Natural killer cell (primary cell): ENCODE results near the gene TTC34. TPM values are rescaled to one million over a fixed set of nuclear protein-coding genes. Genes with fewer than 3 reads are reported as not detected.

ENCODE experiments used
- ATAC-seq, 3 donors: fragments of 150-1000 bp in 2 of 3; fragments of 200-7000 bp in 1 of 3; cut with Tn5 transposase; 1 replicate in 1 of 3; 2 replicates in 2 of 3; pipeline ENCODE4 v1.10.0; 2021; ENCODE audit warnings: mild to moderate bottlenecking in 2 of 3, moderate library complexity in 2 of 3
- DNase-seq, 2 donors: peaks; one replicate each; pipeline versions ENCODE4 v3.0.0 to v3.0.0-alpha.2; 2013 to 2021; ENCODE audit warnings: mixed read lengths in 1 of 2
- H3K27ac ChIP-seq: one replicate; pipeline ENCODE4 v1.5.1; 2013; ENCODE audit warnings: mild to moderate bottlenecking, low read length
- H3K27me3 ChIP-seq: one replicate; pipeline ENCODE4 v1.6.1; 2013; ENCODE audit warnings: low read length; ENCODE audit not compliant: control insufficient read depth, insufficient read depth
- H3K36me3 ChIP-seq: one replicate; pipeline ENCODE4 v1.6.1; 2013; ENCODE audit warnings: low read length; ENCODE audit not compliant: control insufficient read depth, insufficient read depth
- H3K4me1 ChIP-seq: one replicate; pipeline ENCODE4 v1.6.1; 2013; ENCODE audit warnings: low read length; ENCODE audit not compliant: control insufficient read depth, insufficient read depth
- H3K4me3 ChIP-seq: one replicate; pipeline ENCODE4 v1.5.1; 2013; ENCODE audit warnings: low read length
- H3K9me3 ChIP-seq: one replicate; pipeline ENCODE4 v1.6.1; 2013; ENCODE audit warnings: low read length; ENCODE audit not compliant: control insufficient read depth, insufficient read depth
- H3K27ac Mint-ChIP-seq, 2 donors: one replicate each; pipeline ENCODE4 v1.8.0; 2022; ENCODE audit warnings: mild to moderate bottlenecking in 2 of 2, mixed read lengths in 2 of 2, moderate library complexity in 1 of 2
- H3K27me3 Mint-ChIP-seq, 2 donors: one replicate each; pipeline ENCODE4 v1.8.0; 2022; ENCODE audit warnings: low read depth in 2 of 2, mixed read lengths in 2 of 2
- H3K36me3 Mint-ChIP-seq: one replicate; pipeline ENCODE4 v1.8.0; 2022; ENCODE audit warnings: mixed read lengths
- H3K4me1 Mint-ChIP-seq, 2 donors: one replicate each; pipeline ENCODE4 v1.8.0; 2022; ENCODE audit warnings: mixed read lengths in 2 of 2
- H3K4me3 Mint-ChIP-seq: one replicate; pipeline ENCODE4 v1.8.0; 2022; ENCODE audit warnings: mild to moderate bottlenecking, moderate library complexity, mixed read lengths
- H3K9me3 Mint-ChIP-seq, 2 donors: one replicate each; pipeline ENCODE4 v1.8.0; 2022; ENCODE audit warnings: mixed read lengths in 2 of 2
- WGBS: methylation state at CpG from one replicate; pipeline ENCODE4 v1.1.7; 2013; ENCODE audit warnings: missing lambda C conversion rate; ENCODE audit not compliant: insufficient coverage; 5-methylcytosine and 5-hydroxymethylcytosine counted together
- intact Hi-C: fragments of 100-400 bp; cut with micrococcal nuclease; formaldehyde crosslinking; loops from one replicate; pipeline ENCODE4 v1.14.2; 2022
- total RNA-seq, 4 donors: library from RNA; stranded (reverse); fragments of 120-200 nt in 1 of 4; gene quantifications; one replicate each; pipeline versions ENCODE4 v1.2.3 to v1.2.4, GENCODE V29; 2013 to 2022
- TF ChIP-seq, protein P1 (sequence below): fragments of 200-600 bp; IDR thresholded peaks from one replicate; pipeline ENCODE4 v1.8.0; 2022; ENCODE audit warnings: antibody characterized with exemption

Gene TTC34
- total RNA-seq, 3 donors from 2014 or later (not counting 1 experiment from before 2014, with no cell fraction given) = 0.80 to 1.4 (median 1.2) TPM

DNA sequence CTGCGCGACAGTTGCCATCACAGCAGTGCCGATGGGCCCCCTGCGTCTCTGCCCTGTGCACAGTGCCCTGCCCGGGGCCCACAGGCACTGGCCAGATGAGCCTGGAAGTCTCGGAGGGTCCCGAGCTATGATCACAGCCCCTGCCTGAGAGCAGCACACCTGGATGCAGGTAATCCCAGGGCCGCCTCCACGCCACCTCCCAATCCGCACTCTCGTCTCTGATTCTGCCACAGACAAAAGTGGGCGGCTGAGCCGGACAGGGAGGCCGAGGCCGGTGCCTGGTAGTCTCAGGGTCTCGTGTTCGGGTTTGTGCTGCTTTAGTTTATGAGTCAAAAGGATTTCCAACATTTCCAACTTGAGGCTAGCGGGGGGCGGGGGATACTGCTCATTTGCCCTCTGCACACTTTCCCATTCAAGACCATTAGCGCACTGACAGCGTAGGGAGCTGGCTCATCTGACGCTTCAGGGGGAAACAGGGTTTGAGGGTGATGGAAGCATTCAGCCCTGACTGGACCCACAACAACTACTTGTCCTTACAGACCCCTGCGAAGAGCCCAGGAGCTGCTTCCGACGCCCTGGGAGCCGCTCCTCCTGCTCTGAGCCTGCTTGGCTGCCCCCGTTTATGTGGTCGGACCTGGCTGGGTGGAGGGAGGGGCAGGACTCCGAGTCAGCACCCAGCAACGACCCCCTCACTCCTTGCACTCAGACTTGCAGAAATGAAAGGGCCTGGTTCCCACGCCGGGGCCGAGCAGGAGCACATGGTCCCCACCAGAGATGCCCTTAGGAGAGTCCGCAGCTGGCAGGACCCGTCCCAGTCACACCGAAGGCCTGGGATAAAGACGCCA, 1.8 kb upstream of the TTC34 start:
- Mint-ChIP-seq H3K27ac (no peak overlapping the region), H3K27me3 (peaks cover 0 to 5% of the 10 kb centered on the region in 2 donors), H3K9me3 (no peaks in the 10 kb centered on the region), H3K4me1 (peaks cover 4 to 6% of the 10 kb centered on the region in 2 donors), H3K4me3 (no peak overlapping the region), H3K36me3 (no peaks in the 10 kb centered on the region)
- peaks cover 10% of the 10 kb centered on the region for H3K4me1 ChIP-seq
- no peak for ATAC-seq
- no peak for DNase-seq
- intact Hi-C loops = no loop called here
- H3K4me3 ChIP-seq = no peak overlapping the region
- TF ChIP-seq, protein P1, sequence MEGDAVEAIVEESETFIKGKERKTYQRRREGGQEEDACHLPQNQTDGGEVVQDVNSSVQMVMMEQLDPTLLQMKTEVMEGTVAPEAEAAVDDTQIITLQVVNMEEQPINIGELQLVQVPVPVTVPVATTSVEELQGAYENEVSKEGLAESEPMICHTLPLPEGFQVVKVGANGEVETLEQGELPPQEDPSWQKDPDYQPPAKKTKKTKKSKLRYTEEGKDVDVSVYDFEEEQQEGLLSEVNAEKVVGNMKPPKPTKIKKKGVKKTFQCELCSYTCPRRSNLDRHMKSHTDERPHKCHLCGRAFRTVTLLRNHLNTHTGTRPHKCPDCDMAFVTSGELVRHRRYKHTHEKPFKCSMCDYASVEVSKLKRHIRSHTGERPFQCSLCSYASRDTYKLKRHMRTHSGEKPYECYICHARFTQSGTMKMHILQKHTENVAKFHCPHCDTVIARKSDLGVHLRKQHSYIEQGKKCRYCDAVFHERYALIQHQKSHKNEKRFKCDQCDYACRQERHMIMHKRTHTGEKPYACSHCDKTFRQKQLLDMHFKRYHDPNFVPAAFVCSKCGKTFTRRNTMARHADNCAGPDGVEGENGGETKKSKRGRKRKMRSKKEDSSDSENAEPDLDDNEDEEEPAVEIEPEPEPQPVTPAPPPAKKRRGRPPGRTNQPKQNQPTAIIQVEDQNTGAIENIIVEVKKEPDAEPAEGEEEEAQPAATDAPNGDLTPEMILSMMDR = no peak
- WGBS = 89% methylated on average over 37 of the region's 37 CpGs
- H3K36me3 ChIP-seq = no peaks in the 10 kb centered on the region
- no peaks in the 10 kb centered on the region for H3K27me3 ChIP-seq
- no peak overlapping the region for H3K27ac ChIP-seq
- no peaks in the 10 kb centered on the region for H3K9me3 ChIP-seq

DNA sequence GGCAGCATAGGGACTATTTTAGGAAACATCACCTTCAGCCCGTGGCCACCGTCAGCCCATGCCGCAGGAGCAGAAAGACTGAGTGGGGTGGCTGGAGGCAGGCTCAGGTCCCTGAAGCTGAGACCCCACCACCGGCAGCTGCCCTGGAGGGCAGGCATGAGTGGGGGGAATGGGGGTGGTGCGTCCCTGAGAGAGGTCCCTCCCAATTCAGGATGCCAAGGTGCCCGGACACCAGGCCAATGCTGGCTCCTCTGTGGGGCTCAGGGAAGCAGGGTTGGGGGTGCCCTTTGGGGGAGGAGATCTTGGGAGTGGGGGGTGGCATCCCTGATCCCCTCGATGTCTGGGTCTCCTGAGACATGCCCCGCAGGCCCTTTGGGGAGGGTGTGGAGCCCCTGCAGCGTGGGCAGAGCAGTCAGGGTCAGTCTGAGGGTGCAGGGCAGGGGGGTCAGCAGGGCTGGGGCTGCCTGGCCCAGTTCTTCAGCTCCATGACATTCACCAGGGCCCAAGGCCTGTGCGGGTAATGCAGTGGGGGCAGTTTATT, 998 bp upstream of the TTC34 start:
- intact Hi-C loops = no loop called here
- no peaks in the 10 kb centered on the region for H3K36me3 ChIP-seq
- Mint-ChIP-seq H3K27me3 (peaks cover under 1 to 5% of the 10 kb centered on the region in 2 donors), H3K9me3 (no peaks in the 10 kb centered on the region), H3K4me1 (peaks cover 4 to 6% of the 10 kb centered on the region in 2 donors), H3K4me3 (no peak overlapping the region), H3K27ac (no peak overlapping the region), H3K36me3 (no peaks in the 10 kb centered on the region)
- H3K9me3 ChIP-seq = no peaks in the 10 kb centered on the region
- TF ChIP-seq, protein P1 = no peak
- H3K4me3 ChIP-seq = no peak overlapping the region
- DNase-seq (no peak), ATAC-seq (no peak)
- WGBS = 81% methylated on average over 10 of the region's 10 CpGs
- no peaks in the 10 kb centered on the region for H3K27me3 ChIP-seq
- H3K4me1 ChIP-seq = peaks cover 10% of the 10 kb centered on the region
- H3K27ac ChIP-seq = no peak overlapping the region

DNA sequence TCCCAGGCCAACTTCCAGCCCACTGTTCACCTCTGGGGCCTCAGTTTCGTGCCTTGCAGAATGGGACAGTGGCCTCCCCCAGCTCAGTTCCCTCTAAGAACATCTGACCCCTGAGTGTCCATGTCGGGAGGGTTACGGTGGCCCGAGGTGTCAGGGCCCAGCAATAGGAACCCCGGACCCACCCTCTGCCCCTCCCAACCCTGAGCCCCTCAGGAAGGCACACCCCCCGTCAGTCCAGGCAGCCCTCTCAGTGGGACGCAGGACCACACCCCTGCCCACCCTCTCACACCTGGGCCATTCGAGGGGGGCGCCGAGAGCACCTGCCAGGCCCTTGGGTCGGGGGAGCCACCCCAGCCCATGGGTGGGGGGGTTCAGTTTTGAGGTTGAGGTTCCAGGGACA, 447 bp downstream of the TTC34 start:
- no peak overlapping the region for H3K27ac ChIP-seq
- Mint-ChIP-seq H3K4me3 (no peak overlapping the region), H3K27me3 (peaks cover 3 to 10% of the 10 kb centered on the region in 2 donors), H3K27ac (no peak overlapping the region), H3K36me3 (no peaks in the 10 kb centered on the region), H3K4me1 (peaks cover 4 to 6% of the 10 kb centered on the region in 2 donors), H3K9me3 (no peaks in the 10 kb centered on the region)
- ATAC-seq = no peak
- peaks cover 4% of the 10 kb centered on the region for H3K9me3 ChIP-seq
- H3K4me1 ChIP-seq = peaks cover 10% of the 10 kb centered on the region
- TF ChIP-seq, protein P1 = no peak
- no peak for DNase-seq
- H3K36me3 ChIP-seq = no peaks in the 10 kb centered on the region
- no peaks in the 10 kb centered on the region for H3K27me3 ChIP-seq
- intact Hi-C loops = no loop called here
- WGBS = 80% methylated on average over 7 of the region's 11 CpGs
- H3K4me3 ChIP-seq = no peak overlapping the region
